Measurements from ENCODE around the gene VPS26C.

VPS26C gene

GRCh38 chr21:37199057-37199924 lies 67.8 kb downstream of the VPS26C start:
- no peak for DNase-seq

- DNase-seq: no peak
Observed at GRCh38 chr21:37197746-37198145, 69.4 kb downstream of the VPS26C start.

- no peak for DNase-seq
Observed at GRCh38 chr21:37196847-37197246, 70.3 kb downstream of the VPS26C start.

- no peak for DNase-seq
Observed at GRCh38 chr21:37195610-37196009, 71.5 kb downstream of the VPS26C start.

GRCh38 chr21:37195059-37195458 lies 72.1 kb downstream of the VPS26C start:
- DNase-seq: no peak

- no peak for DNase-seq
Observed at GRCh38 chr21:37193676-37194075, 73.5 kb downstream of the VPS26C start.

- no peak for DNase-seq
Observed at GRCh38 chr21:37193006-37193405, 74.1 kb downstream of the VPS26C start.

- no peak for DNase-seq
Observed at GRCh38 chr21:37192019-37192418, 75.1 kb downstream of the VPS26C start.

- DNase-seq: no peak
Observed at GRCh38 chr21:37188825-37189224, 78.3 kb downstream of the VPS26C start.

GRCh38 chr21:37186983-37187382 lies 80.2 kb downstream of the VPS26C start:
- no peak for DNase-seq

- no peak for DNase-seq
Observed at GRCh38 chr21:37184784-37185593, 82.1 kb downstream of the VPS26C start.

GRCh38 chr21:37183749-37184148 lies 83.4 kb downstream of the VPS26C start:
- no peak for DNase-seq

- DNase-seq: no peak
Observed at GRCh38 chr21:37182222-37182621, 84.9 kb downstream of the VPS26C start.

GRCh38 chr21:37181059-37181458 lies 86.1 kb downstream of the VPS26C start:
- no peak for DNase-seq

GRCh38 chr21:37176716-37177115 lies 90.4 kb downstream of the VPS26C start:
- no peak for DNase-seq
